Testis (tissue), 2 donors: ENCODE measurements around the gene TRIOBP.

Experiments used
- CTCF ChIP-seq, 3 experiments: fragments of 450-650 bp in 2 of 3; fragments of 200-600 bp in 1 of 3; sonication (generic) in 1 of 3; IDR thresholded peaks; one replicate each; pipeline ENCODE4 v1.5.1; 2016 to 2019; ENCODE audit warnings: antibody characterized with exemption in 3 of 3, mild to moderate bottlenecking in 2 of 3, moderate library complexity in 1 of 3
- POLR2A ChIP-seq: fragments of 450-650 bp; IDR thresholded peaks from one replicate; pipeline ENCODE4 v1.6.1; 2017; ENCODE audit warnings: antibody characterized with exemption, mild to moderate bottlenecking, moderate library complexity

- TF ChIP-seq CTCF (IDR thresholded peaks at IDR 0.05): no peak
- TF ChIP-seq POLR2A: no peak
These were observed 42.2 kb downstream of the TRIOBP start for GRCh38 chr22:37739035-37739434.
